ENCODE data around the gene RBKS. TPM values are rescaled to one million over a fixed set of nuclear protein-coding genes. Genes with fewer than 3 reads are reported as not detected.
A peak's percentile ranks its signal among the peaks of the same experiment; 100 is the strongest.

RBKS gene
- total and polyA plus RNA-seq, 2 of the 13 experiments (the other 11 are each of a cell fraction or from before 2014, with no cell fraction given), result 7.7 to 8.3 TPM

GRCh38 chr2:27890146-27890923 lies at the start of gene RBKS, which contains the start of gene BABAM2 (continued):
- TF ChIP-seq ZNF510 (CRISPR knock-in tag; IDR thresholded peaks at IDR 0.05; ENCODE audit: low read depth), result peak; percentile 24; the same call in 1 of the 2 replicates
- TF ChIP-seq ZNF441 (CRISPR knock-in tag; IDR thresholded peaks at IDR 0.05; ENCODE audit: borderline replicate concordance), result peak; percentile 20; the same call in 1 of the 2 replicates
- peak; percentile 83 for TF ChIP-seq DBP (CRISPR knock-in tag; IDR thresholded peaks at IDR 0.05; ENCODE audit: not compliant biosample characterization)
- TF ChIP-seq ZNF589 (CRISPR knock-in tag; conservative IDR thresholded peaks at IDR 0.05), result no peak
- peak; percentile 95 for TF ChIP-seq ZNF777 (CRISPR knock-in tag; IDR thresholded peaks at IDR 0.05)
- peak; percentile 87 for TF ChIP-seq THAP11 (CRISPR knock-in tag; IDR thresholded peaks at IDR 0.05)
- peak; percentile 88 for TF ChIP-seq ZNF598 (CRISPR knock-in tag; IDR thresholded peaks at IDR 0.05; ENCODE audit: borderline replicate concordance)
- peak; percentile 74; the same call in 1 of the 2 replicates for TF ChIP-seq JUND (CRISPR knock-in tag; IDR thresholded peaks at IDR 0.05)
- 0 out of 2 replicates have a peak, but pooled peaks have one; percentile 13 for TF ChIP-seq E2F5 (CRISPR knock-in tag; conservative IDR thresholded peaks at IDR 0.05)
- TF ChIP-seq, protein P1, sequence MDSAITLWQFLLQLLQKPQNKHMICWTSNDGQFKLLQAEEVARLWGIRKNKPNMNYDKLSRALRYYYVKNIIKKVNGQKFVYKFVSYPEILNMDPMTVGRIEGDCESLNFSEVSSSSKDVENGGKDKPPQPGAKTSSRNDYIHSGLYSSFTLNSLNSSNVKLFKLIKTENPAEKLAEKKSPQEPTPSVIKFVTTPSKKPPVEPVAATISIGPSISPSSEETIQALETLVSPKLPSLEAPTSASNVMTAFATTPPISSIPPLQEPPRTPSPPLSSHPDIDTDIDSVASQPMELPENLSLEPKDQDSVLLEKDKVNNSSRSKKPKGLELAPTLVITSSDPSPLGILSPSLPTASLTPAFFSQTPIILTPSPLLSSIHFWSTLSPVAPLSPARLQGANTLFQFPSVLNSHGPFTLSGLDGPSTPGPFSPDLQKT (CRISPR knock-in tag; IDR thresholded peaks at IDR 0.05; ENCODE audit: borderline replicate concordance), result 0 out of 2 replicates have a peak, but pooled peaks have one; percentile 31
- 0 out of 2 replicates have a peak, but pooled peaks have one; percentile 23 for TF ChIP-seq ZNF263 (CRISPR knock-in tag; IDR thresholded peaks at IDR 0.05)
- peak; percentile 84 for TF ChIP-seq ZNF644 (CRISPR knock-in tag; IDR thresholded peaks at IDR 0.05; ENCODE audit: low read depth)
- no peak for TF ChIP-seq ZNF562 (CRISPR knock-in tag; IDR thresholded peaks at IDR 0.05; ENCODE audit: borderline replicate concordance)
- no peak for TF ChIP-seq HNRNPH1 (optimal IDR thresholded peaks at IDR 0.05; ENCODE audit: low read depth, low read length)
- TF ChIP-seq ZMAT3 (CRISPR knock-in tag; conservative IDR thresholded peaks at IDR 0.05), result peak; percentile 10; the same call in 1 of the 2 replicates
- TF ChIP-seq, protein P2, sequence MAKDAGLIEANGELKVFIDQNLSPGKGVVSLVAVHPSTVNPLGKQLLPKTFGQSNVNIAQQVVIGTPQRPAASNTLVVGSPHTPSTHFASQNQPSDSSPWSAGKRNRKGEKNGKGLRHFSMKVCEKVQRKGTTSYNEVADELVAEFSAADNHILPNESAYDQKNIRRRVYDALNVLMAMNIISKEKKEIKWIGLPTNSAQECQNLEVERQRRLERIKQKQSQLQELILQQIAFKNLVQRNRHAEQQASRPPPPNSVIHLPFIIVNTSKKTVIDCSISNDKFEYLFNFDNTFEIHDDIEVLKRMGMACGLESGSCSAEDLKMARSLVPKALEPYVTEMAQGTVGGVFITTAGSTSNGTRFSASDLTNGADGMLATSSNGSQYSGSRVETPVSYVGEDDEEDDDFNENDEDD (CRISPR knock-in tag; IDR thresholded peaks at IDR 0.05; ENCODE audit: borderline replicate concordance), result no peak
- no peak for TF ChIP-seq PLRG1 (conservative IDR thresholded peaks at IDR 0.05)
- peak; percentile 71 to 77 for TF ChIP-seq POLR2A (IDR thresholded peaks at IDR 0.05; ENCODE audit: insufficient read depth in 1 of 2, low read depth in 2 of 2, low read length in 2 of 2)
- no peak for TF ChIP-seq PCBP2 (optimal IDR thresholded peaks at IDR 0.05; ENCODE audit: low read depth, low read length, poor library complexity, severe bottlenecking)
- TF ChIP-seq ZNF704 (CRISPR knock-in tag; IDR thresholded peaks at IDR 0.05; ENCODE audit: borderline replicate concordance), result no peak
- TF ChIP-seq, protein P3, sequence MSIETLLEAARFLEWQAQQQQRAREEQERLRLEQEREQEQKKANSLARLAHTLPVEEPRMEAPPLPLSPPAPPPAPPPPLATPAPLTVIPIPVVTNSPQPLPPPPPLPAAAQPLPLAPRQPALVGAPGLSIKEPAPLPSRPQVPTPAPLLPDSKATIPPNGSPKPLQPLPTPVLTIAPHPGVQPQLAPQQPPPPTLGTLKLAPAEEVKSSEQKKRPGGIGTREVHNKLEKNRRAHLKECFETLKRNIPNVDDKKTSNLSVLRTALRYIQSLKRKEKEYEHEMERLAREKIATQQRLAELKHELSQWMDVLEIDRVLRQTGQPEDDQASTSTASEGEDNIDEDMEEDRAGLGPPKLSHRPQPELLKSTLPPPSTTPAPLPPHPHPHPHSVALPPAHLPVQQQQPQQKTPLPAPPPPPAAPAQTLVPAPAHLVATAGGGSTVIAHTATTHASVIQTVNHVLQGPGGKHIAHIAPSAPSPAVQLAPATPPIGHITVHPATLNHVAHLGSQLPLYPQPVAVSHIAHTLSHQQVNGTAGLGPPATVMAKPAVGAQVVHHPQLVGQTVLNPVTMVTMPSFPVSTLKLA (IDR thresholded peaks at IDR 0.05), result peak; percentile 46; the same call in 1 of the 2 replicates
- no peak for TF ChIP-seq CBX1 (IDR thresholded peaks at IDR 0.05; ENCODE audit: low read depth)

All from HepG2 (cell line).